Activated B cell treated with CpG ODN at 0.5 μM for 24 hours (primary cell): ENCODE measurements around the gene CCNG2. TPM values are rescaled to one million over a fixed set of nuclear protein-coding genes. Genes with fewer than 3 reads are reported as not detected.

Experiments used
- ATAC-seq: fragments of 200-7000 bp; cut with Tn5 transposase; one replicate; pipeline ENCODE4 v1.10.0; 2021; ENCODE audit warnings: low read depth, mild to moderate bottlenecking, moderate library complexity
- CTCF ChIA-PET: fragments of 350-600 bp; sonication (Branson Sonifier 250); formaldehyde crosslinking; loops from one replicate; lab custom pipeline; 2021; ENCODE audit warnings: antibody characterized with exemption; lab: Charles Lee
- POLR2A ChIA-PET: fragments of 350-600 bp; sonication (Branson Sonifier 250); formaldehyde crosslinking; loops from one replicate; lab custom pipeline; 2021; ENCODE audit warnings: antibody characterized with exemption; lab: Charles Lee
- DNase-seq: peaks from one replicate; pipeline ENCODE4 v3.0.0; 2022
- H3K27ac Mint-ChIP-seq: one replicate; pipeline ENCODE4 v1.8.0; 2020; ENCODE audit warnings: mixed read lengths
- H3K27me3 Mint-ChIP-seq: one replicate; pipeline ENCODE4 v1.8.0; 2021; ENCODE audit warnings: mixed read lengths
- H3K36me3 Mint-ChIP-seq: one replicate; pipeline ENCODE4 v1.8.0; 2021; ENCODE audit warnings: low read depth, mixed read lengths
- H3K4me1 Mint-ChIP-seq: one replicate; pipeline ENCODE4 v1.8.0; 2021; ENCODE audit warnings: mixed read lengths
- H3K4me3 Mint-ChIP-seq: one replicate; pipeline ENCODE4 v1.8.0; 2020; ENCODE audit warnings: mild to moderate bottlenecking, mixed read lengths
- H3K9me3 Mint-ChIP-seq: one replicate; pipeline ENCODE4 v1.8.0; 2020; ENCODE audit warnings: mixed read lengths
- intact Hi-C: fragments of 100-400 bp; cut with micrococcal nuclease; formaldehyde crosslinking; loops from one replicate; pipeline ENCODE4 v1.15.1; 2024
- total RNA-seq: library from RNA; stranded (reverse); gene quantifications from 2 replicates; pipeline ENCODE4 v1.2.3, GENCODE V29; 2022
- TF ChIP-seq, protein P1 (sequence below): fragments of 200-600 bp; IDR thresholded peaks from one replicate; pipeline ENCODE4 v1.8.0; 2022; ENCODE audit warnings: antibody characterized with exemption, mild to moderate bottlenecking

CCNG2 gene
- total RNA-seq, 1 donor from 2014 or later, result 34.6 TPM

DNA sequence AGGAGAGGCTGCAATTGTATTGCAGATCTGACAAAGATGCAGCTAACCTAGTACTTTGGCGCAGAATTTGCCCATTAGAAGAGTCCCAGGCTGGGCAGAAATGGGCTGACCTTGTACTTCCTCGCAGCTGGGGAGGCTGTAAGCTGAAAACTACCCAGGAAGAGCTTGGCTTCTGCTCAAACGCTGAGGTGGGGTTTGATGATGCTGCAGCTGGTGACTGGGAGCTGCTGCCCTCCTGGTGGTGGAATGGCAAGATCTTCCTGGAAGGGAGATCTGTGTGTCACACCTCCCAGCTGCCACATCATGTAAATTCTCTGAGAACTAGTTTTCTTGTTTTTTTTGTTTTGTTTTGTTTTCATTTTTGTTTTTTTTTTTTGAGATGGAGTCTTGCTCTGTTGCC is 17.4 kb downstream of the CCNG2 start:
- Mint-ChIP-seq H3K27ac (no peak overlapping the region), H3K36me3 (peaks cover 21% of the 10 kb centered on the region), H3K4me1 (no peaks in the 10 kb centered on the region), H3K4me3 (no peak overlapping the region), H3K9me3 (no peaks in the 10 kb centered on the region), H3K27me3 (no peaks in the 10 kb centered on the region)
- CTCF ChIA-PET, result interaction anchor here (1.1 to 1.4 kb wide), 4 partner anchors 29 to 122 kb away, joined by 3 to 5 read pairs (median 3); no protein-coding TSS in a partner anchor
- TF ChIP-seq, protein P1, sequence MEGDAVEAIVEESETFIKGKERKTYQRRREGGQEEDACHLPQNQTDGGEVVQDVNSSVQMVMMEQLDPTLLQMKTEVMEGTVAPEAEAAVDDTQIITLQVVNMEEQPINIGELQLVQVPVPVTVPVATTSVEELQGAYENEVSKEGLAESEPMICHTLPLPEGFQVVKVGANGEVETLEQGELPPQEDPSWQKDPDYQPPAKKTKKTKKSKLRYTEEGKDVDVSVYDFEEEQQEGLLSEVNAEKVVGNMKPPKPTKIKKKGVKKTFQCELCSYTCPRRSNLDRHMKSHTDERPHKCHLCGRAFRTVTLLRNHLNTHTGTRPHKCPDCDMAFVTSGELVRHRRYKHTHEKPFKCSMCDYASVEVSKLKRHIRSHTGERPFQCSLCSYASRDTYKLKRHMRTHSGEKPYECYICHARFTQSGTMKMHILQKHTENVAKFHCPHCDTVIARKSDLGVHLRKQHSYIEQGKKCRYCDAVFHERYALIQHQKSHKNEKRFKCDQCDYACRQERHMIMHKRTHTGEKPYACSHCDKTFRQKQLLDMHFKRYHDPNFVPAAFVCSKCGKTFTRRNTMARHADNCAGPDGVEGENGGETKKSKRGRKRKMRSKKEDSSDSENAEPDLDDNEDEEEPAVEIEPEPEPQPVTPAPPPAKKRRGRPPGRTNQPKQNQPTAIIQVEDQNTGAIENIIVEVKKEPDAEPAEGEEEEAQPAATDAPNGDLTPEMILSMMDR, result no peak
- no peak for DNase-seq
- intact Hi-C loops, result no loop called here
- POLR2A ChIA-PET, result interaction anchor here (1.3 kb wide), 1 partner anchor 11 kb away, joined by 4 read pairs; no protein-coding TSS in a partner anchor
- no peak for ATAC-seq

DNA sequence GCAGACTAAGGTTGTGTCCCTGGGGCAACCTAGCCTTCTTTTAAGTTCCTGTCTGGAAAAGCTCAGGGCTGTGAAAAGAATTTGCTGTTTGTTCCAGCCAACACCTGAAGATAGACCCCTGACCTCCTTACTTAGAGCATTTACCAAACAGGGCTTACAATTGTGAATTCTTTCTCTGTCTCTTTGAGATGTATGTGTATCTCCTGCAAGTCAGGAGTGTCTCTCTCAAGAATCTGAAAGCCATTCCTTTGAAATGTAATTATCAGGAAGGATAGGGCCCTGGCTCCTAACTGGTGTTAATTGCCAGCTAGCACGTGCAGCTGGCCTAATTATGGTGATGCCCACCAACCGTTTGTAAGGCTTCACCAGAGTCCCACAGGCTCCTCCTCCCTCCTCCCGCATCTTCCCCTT is 18.2 kb downstream of the CCNG2 start:
- DNase-seq, result no peak
- Mint-ChIP-seq H3K4me3 (no peak overlapping the region), H3K9me3 (no peaks in the 10 kb centered on the region), H3K27me3 (no peaks in the 10 kb centered on the region), H3K27ac (no peak overlapping the region), H3K36me3 (peaks cover 14% of the 10 kb centered on the region), H3K4me1 (no peaks in the 10 kb centered on the region)
- ChIA-PET CTCF (interaction anchor here (1.2 to 1.4 kb wide), 2 partner anchors 28 to 123 kb away, joined by 3 to 5 read pairs; no protein-coding TSS in a partner anchor), POLR2A (interaction anchor here (0.5 kb wide), 1 partner anchor 15 kb away, joined by 3 read pairs; no protein-coding TSS in a partner anchor)
- intact Hi-C loops, result no loop called here
- no peak for ATAC-seq
- TF ChIP-seq, protein P1, result no peak

DNA sequence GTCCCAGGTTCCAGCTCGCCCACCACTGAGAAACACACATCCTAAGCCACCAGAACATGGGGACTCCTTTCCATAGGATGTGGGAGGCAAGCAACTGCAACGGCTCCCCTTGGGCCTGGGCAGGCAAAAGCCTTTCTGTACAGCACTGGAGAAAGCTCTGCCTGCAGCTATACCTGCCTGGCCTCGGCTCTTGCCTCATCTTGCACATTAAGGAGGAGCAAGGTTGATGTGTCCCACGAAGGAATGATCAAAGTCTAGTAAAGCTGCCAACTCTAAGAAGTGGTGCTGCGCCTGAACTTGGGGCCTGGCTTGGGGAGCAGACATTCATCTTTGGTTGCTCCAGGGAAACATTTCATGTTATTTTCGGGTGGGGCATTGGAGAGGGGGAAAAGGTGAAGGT is 19.6 kb downstream of the CCNG2 start:
- POLR2A ChIA-PET, result no interaction called here
- H3K36me3 Mint-ChIP-seq, result peaks cover under 1% of the 10 kb centered on the region
- H3K9me3 Mint-ChIP-seq, result no peaks in the 10 kb centered on the region
- H3K4me3 Mint-ChIP-seq, result no peak overlapping the region
- H3K4me1 Mint-ChIP-seq, result no peaks in the 10 kb centered on the region
- no peak overlapping the region for H3K27ac Mint-ChIP-seq
- H3K27me3 Mint-ChIP-seq, result no peaks in the 10 kb centered on the region
- DNase-seq, result no peak
- intact Hi-C loops, result no loop called here
- CTCF ChIA-PET, result no interaction called here
- TF ChIP-seq, protein P1, result no peak
- ATAC-seq, result no peak

DNA sequence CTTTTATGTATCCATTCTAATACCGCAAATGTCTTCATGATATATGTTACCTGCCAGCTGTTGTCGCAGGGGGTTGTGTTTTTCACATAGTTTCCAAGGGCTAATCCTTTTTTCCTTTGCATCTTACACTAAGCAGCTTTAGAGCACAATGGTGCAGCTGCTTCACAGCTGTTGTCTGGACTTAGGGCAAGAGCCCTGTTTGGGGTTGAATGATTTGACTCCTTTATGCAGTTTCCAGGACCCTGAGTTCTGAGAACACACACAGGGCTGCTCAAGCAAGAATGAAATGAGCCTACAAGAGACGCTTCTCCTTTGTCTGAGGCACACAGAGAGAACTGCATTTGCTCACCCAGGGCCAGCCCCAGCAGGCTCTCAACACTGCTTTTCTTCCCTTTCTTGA is 20.2 kb downstream of the CCNG2 start:
- H3K4me1 Mint-ChIP-seq, result no peaks in the 10 kb centered on the region
- ATAC-seq, result no peak
- intact Hi-C loops, result no loop called here
- DNase-seq, result no peak
- no peaks in the 10 kb centered on the region for H3K9me3 Mint-ChIP-seq
- H3K36me3 Mint-ChIP-seq, result no peaks in the 10 kb centered on the region
- ChIA-PET CTCF (no interaction called here), POLR2A (interaction anchor here (1.2 kb wide), 1 partner anchor 16 kb away, joined by 5 read pairs; no protein-coding TSS in a partner anchor)
- no peak overlapping the region for H3K4me3 Mint-ChIP-seq
- no peak overlapping the region for H3K27ac Mint-ChIP-seq
- no peaks in the 10 kb centered on the region for H3K27me3 Mint-ChIP-seq
- TF ChIP-seq, protein P1, result no peak

DNA sequence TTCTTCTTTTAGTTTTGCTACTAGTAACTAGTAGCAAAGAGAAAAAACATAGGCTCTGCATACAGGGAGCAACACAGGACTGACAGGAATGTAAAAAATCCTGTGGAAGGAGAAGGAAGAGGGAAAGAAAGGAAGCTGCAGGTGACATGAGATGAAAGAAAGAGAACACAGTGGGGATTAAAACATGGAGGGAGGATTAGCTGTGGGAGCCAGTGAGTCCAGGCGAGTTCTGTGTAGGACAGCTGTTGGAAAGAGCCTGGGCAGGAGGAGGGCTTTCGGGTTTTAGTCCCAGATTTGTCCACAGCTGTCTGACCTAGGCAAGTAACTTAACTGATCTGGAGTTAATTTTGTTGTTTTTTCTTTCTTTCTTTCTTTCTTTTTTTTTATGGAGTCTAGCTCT is 21.6 kb downstream of the CCNG2 start:
- Mint-ChIP-seq H3K27me3 (no peaks in the 10 kb centered on the region), H3K27ac (no peak overlapping the region), H3K9me3 (no peaks in the 10 kb centered on the region), H3K4me3 (no peak overlapping the region), H3K4me1 (no peaks in the 10 kb centered on the region), H3K36me3 (no peaks in the 10 kb centered on the region)
- intact Hi-C loops, result no loop called here
- TF ChIP-seq, protein P1, result no peak
- DNase-seq (no peak), ATAC-seq (no peak)
- CTCF ChIA-PET, result interaction anchor here (0.9 kb wide), 1 partner anchor 83 kb away, joined by 3 read pairs; no protein-coding TSS in a partner anchor
- POLR2A ChIA-PET, result no interaction called here
